ENCODE data around the gene PPP1R8.
"Not testable (repeated sequence)": the region's sequence is repeated elsewhere in the genome, so short reads cannot be mapped to it uniquely, and the experiment has no call there.

DNA sequence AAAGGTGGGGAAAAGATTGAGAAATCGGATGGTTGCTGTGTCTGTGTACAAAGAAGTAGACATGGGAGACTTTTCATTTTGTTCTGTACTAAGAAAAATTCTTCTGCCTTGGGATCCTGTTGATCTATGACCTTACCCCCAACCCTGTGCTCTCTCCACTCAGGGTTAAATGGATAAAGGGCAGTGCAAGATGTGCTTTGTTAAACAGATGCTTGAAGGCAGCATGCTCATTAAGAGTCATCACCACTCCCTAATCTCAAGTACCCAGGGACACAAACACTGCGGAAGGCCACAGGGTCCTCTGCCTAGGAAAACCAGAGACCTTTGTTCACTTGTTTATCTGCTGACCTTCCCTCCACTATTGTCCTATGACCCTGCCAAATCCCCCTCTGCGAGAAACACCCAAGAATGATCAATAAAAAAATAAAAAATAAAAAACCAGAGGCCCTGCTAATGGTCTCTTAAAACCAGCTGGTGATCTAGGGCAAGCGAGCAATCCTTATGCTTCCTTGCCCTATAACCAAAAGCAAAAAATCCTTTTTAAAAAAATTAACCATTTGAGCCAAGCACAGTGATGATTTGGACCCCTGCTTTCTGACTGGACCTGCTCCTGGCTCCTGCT, 1.1 kb upstream of the PPP1R8 start:
- TF ChIP-seq, protein P1, sequence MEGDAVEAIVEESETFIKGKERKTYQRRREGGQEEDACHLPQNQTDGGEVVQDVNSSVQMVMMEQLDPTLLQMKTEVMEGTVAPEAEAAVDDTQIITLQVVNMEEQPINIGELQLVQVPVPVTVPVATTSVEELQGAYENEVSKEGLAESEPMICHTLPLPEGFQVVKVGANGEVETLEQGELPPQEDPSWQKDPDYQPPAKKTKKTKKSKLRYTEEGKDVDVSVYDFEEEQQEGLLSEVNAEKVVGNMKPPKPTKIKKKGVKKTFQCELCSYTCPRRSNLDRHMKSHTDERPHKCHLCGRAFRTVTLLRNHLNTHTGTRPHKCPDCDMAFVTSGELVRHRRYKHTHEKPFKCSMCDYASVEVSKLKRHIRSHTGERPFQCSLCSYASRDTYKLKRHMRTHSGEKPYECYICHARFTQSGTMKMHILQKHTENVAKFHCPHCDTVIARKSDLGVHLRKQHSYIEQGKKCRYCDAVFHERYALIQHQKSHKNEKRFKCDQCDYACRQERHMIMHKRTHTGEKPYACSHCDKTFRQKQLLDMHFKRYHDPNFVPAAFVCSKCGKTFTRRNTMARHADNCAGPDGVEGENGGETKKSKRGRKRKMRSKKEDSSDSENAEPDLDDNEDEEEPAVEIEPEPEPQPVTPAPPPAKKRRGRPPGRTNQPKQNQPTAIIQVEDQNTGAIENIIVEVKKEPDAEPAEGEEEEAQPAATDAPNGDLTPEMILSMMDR (IDR thresholded peaks at IDR 0.05; ENCODE audit: borderline replicate concordance, extremely low read depth, low read length, poor library complexity, severe bottlenecking), result not testable (repeated sequence)
- not testable (repeated sequence) for TF ChIP-seq EZH2 (IDR thresholded peaks at IDR 0.05; ENCODE audit: borderline replicate concordance, low read depth, low read length, severe bottlenecking)
